ENCODE results near the gene EVA1C. TPM values are rescaled to one million over a fixed set of nuclear protein-coding genes. Genes with fewer than 3 reads are reported as not detected.

The EVA1C gene
- total RNA-seq, 4 donors from 2014 or later, result 57.4 to 108 (median 66.7) TPM

GRCh38 chr21:32543975-32544374, 131.5 kb downstream of the EVA1C start:
- 79 to 83% methylated on average over 3 of the region's 3 CpGs for WGBS, 2 donors
- intact Hi-C loops (cut with DNase I; ENCODE audit: low total_unique reads), result no loop called here

GRCh38 chr21:32544697-32545096, 132.2 kb downstream of the EVA1C start:
- no peak overlapping the region for H3K4me3 ChIP-seq (ENCODE audit: low read depth, poor library complexity, severe bottlenecking)
- no peak for DNase-seq (ENCODE audit: low spot score in 2 of 2)
- 85 to 91% methylated on average over 4 of the region's 4 CpGs for WGBS, 2 donors
- TF ChIP-seq POLR2A (IDR thresholded peaks at IDR 0.05), result no peak
- TF ChIP-seq CTCF (IDR thresholded peaks at IDR 0.05), result no peak
- intact Hi-C loops (cut with DNase I; ENCODE audit: low total_unique reads), result no loop called here

More at GRCh38 chr21:32543975-32544374, 131.5 kb downstream of the EVA1C start:
- no peak for DNase-seq (ENCODE audit: low spot score in 2 of 2)
- no peak overlapping the region for H3K4me3 ChIP-seq (ENCODE audit: low read depth, poor library complexity, severe bottlenecking)
- TF ChIP-seq POLR2A (IDR thresholded peaks at IDR 0.05), result no peak
- TF ChIP-seq CTCF (IDR thresholded peaks at IDR 0.05), result no peak

- no peak overlapping the region for H3K4me3 ChIP-seq (ENCODE audit: low read depth, poor library complexity, severe bottlenecking)
- intact Hi-C loops (cut with DNase I; ENCODE audit: low total_unique reads), result no loop called here
- TF ChIP-seq CTCF (IDR thresholded peaks at IDR 0.05), result no peak
- no peak for TF ChIP-seq POLR2A (IDR thresholded peaks at IDR 0.05)
- 75 to 78% methylated on average over 6 of the region's 6 CpGs for WGBS, 2 donors
- no peak for DNase-seq (ENCODE audit: low spot score in 2 of 2)
These were observed 133.5 kb downstream of the EVA1C start for GRCh38 chr21:32545948-32546441.

GRCh38 chr21:32547018-32547417, 134.5 kb downstream of the EVA1C start:
- peak in 1 of 2 donors; percentile 18 for DNase-seq (ENCODE audit: low spot score in 2 of 2)
- intact Hi-C loops (cut with DNase I; ENCODE audit: low total_unique reads), result no loop called here
- WGBS, 2 donors, result 77 to 81% methylated on average over 4 of the region's 4 CpGs
- H3K4me3 ChIP-seq (ENCODE audit: low read depth, poor library complexity, severe bottlenecking), result no peak overlapping the region
- TF ChIP-seq CTCF (IDR thresholded peaks at IDR 0.05) (no peak), POLR2A (IDR thresholded peaks at IDR 0.05) (no peak)

GRCh38 chr21:32548978-32549377, 136.5 kb downstream of the EVA1C start:
- 72 to 77% methylated on average over 8 of the region's 8 CpGs for WGBS, 2 donors
- peak in 1 of 2 donors; percentile 42 for DNase-seq (ENCODE audit: low spot score in 2 of 2)
- intact Hi-C loops (cut with DNase I; ENCODE audit: low total_unique reads), result no loop called here
- TF ChIP-seq POLR2A (IDR thresholded peaks at IDR 0.05) (no peak), CTCF (IDR thresholded peaks at IDR 0.05) (no peak)
- no peak overlapping the region for H3K4me3 ChIP-seq (ENCODE audit: low read depth, poor library complexity, severe bottlenecking)

GRCh38 chr21:32549440-32549839, 136.9 kb downstream of the EVA1C start:
- H3K4me3 ChIP-seq (ENCODE audit: low read depth, poor library complexity, severe bottlenecking), result no peak overlapping the region
- 67 to 88% methylated on average over 1 of the region's 1 CpG for WGBS, 2 donors
- intact Hi-C loops (cut with DNase I; ENCODE audit: low total_unique reads), result no loop called here
- TF ChIP-seq POLR2A (IDR thresholded peaks at IDR 0.05), result no peak
- no peak for TF ChIP-seq CTCF (IDR thresholded peaks at IDR 0.05)
- DNase-seq (ENCODE audit: low spot score in 2 of 2), result no peak

Measured in lower leg skin (tissue), 4 donors.